Thyroid gland (tissue), 4 donors: ENCODE data around the gene ENOX2.

ENCODE experiments used
- POLR2A ChIP-seq, 2 donors: fragments of 450-650 bp; IDR thresholded peaks; one replicate each; pipeline ENCODE4 v1.6.1; 2017; ENCODE audit warnings: antibody characterized with exemption in 2 of 2, mild to moderate bottlenecking in 2 of 2, moderate library complexity in 1 of 2
- TF ChIP-seq, protein P1 (sequence below), 6 experiments: fragments of 200-600 bp in 3 of 6; fragments of 450-650 bp in 3 of 6; sonication (generic) in 3 of 6; IDR thresholded peaks; one replicate each; pipeline ENCODE4 v1.5.1; 2016 to 2019; ENCODE audit warnings: antibody characterized with exemption in 6 of 6, mild to moderate bottlenecking in 2 of 6, inconsistent platforms in 1 of 6, moderate library complexity in 1 of 6

DNA sequence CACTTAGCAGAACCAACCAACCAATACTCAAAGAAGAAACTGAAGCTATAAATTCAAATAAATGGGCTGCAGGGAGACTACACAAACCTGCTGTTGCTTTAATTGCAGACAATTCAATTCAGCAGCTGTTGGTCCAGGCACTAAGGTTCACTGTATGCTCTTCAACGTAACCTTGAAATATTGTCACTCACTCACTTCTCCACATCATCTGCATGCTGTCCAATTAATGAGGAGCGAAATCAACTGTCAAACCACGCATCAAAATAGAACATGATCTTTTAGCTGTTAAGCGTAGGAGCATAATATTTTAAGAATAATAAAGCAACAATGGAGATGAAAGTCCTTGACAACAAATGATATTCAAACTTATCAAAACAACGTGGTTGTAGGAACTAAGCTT lies 17.0 kb downstream of the ENOX2 start:
- TF ChIP-seq, protein P1, sequence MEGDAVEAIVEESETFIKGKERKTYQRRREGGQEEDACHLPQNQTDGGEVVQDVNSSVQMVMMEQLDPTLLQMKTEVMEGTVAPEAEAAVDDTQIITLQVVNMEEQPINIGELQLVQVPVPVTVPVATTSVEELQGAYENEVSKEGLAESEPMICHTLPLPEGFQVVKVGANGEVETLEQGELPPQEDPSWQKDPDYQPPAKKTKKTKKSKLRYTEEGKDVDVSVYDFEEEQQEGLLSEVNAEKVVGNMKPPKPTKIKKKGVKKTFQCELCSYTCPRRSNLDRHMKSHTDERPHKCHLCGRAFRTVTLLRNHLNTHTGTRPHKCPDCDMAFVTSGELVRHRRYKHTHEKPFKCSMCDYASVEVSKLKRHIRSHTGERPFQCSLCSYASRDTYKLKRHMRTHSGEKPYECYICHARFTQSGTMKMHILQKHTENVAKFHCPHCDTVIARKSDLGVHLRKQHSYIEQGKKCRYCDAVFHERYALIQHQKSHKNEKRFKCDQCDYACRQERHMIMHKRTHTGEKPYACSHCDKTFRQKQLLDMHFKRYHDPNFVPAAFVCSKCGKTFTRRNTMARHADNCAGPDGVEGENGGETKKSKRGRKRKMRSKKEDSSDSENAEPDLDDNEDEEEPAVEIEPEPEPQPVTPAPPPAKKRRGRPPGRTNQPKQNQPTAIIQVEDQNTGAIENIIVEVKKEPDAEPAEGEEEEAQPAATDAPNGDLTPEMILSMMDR (IDR thresholded peaks at IDR 0.05), result no peak
- no peak for TF ChIP-seq POLR2A (IDR thresholded peaks at IDR 0.05)
